PFSK-1 (cell line): ENCODE results near the gene C9orf72.

ENCODE experiments used
- FOXP2 ChIP-seq: optimal IDR thresholded peaks from 2 replicates; pipeline ENCODE3; 2011; ENCODE audit warnings: borderline replicate concordance, control low read depth, inconsistent platforms; ENCODE audit not compliant: insufficient read depth; ENCODE audit errors: extremely low read length, extremely low read depth
- POLR2AphosphoS5 ChIP-seq: IDR thresholded peaks from 2 replicates; pipeline ENCODE4 v1.6.1; 2012; ENCODE audit warnings: low read depth, mild to moderate bottlenecking, control low read depth, low read length, moderate library complexity
- SIN3A ChIP-seq: IDR thresholded peaks from 2 replicates; pipeline ENCODE4 v1.6.1; 2012; ENCODE audit warnings: mild to moderate bottlenecking, low read length, moderate library complexity, borderline replicate concordance; ENCODE audit not compliant: insufficient read depth
- TAF1 ChIP-seq: IDR thresholded peaks from 2 replicates; pipeline ENCODE4 v1.6.1; 2012; ENCODE audit warnings: low read length, control low read depth, borderline replicate concordance; ENCODE audit not compliant: insufficient read depth
- TF ChIP-seq, protein P1 (sequence below), 2 experiments: IDR thresholded peaks; 2 replicates each; pipeline versions ENCODE4 v1.6.1 to v1.8.0; 2011 to 2012; ENCODE audit warnings: low read depth in 2 of 2, low read length in 2 of 2, control low read depth in 1 of 2, inconsistent platforms in 1 of 2, mild to moderate bottlenecking in 1 of 2, moderate library complexity in 1 of 2; ENCODE audit not compliant: insufficient read depth in 1 of 2

The C9orf72 gene

DNA sequence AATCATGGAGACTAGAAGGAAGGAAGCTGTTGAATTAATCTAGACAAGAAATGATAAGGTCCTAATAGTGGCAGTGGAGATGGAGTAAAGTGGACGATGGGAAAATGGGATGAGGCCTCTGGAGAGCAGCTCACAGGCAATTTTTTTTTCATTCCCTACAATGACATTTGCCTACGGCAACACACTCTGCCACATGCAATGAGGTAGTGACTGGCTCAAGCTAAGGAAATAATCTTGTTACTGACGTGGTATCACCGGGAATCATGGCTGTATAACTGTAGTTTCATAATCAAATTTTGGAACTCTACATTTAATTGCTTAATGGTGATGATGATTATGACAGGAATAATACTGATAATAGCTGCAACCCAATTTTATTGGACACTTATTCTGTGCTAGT lies 31.5 kb downstream of the C9orf72 start:
- TF ChIP-seq POLR2AphosphoS5 (no peak), TAF1 (no peak), SIN3A (no peak), FOXP2 (no peak)
- TF ChIP-seq, protein P1, sequence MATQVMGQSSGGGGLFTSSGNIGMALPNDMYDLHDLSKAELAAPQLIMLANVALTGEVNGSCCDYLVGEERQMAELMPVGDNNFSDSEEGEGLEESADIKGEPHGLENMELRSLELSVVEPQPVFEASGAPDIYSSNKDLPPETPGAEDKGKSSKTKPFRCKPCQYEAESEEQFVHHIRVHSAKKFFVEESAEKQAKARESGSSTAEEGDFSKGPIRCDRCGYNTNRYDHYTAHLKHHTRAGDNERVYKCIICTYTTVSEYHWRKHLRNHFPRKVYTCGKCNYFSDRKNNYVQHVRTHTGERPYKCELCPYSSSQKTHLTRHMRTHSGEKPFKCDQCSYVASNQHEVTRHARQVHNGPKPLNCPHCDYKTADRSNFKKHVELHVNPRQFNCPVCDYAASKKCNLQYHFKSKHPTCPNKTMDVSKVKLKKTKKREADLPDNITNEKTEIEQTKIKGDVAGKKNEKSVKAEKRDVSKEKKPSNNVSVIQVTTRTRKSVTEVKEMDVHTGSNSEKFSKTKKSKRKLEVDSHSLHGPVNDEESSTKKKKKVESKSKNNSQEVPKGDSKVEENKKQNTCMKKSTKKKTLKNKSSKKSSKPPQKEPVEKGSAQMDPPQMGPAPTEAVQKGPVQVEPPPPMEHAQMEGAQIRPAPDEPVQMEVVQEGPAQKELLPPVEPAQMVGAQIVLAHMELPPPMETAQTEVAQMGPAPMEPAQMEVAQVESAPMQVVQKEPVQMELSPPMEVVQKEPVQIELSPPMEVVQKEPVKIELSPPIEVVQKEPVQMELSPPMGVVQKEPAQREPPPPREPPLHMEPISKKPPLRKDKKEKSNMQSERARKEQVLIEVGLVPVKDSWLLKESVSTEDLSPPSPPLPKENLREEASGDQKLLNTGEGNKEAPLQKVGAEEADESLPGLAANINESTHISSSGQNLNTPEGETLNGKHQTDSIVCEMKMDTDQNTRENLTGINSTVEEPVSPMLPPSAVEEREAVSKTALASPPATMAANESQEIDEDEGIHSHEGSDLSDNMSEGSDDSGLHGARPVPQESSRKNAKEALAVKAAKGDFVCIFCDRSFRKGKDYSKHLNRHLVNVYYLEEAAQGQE (IDR thresholded peaks at IDR 0.05; ENCODE audit: insufficient read depth in 1 of 2, low read depth in 2 of 2, low read length in 2 of 2): no peak

DNA sequence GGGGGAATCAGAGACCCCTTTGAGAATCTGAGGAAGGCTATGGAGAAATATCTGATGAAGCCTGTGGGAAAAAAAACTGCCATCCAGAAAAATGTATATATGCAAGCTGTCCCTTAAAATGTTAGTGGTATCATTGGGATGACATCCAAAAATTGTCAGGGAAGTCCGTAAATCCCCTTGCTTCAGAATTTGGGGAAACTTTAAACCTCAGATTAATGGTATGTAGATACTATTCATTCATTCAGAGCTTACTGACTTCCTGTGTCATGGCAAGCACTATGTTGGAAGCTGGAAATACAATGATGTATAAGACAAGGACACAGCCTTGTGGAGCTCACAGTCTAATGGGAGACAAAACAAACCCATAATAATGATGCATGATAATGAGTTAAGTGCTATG lies 32.8 kb downstream of the C9orf72 start:
- TF ChIP-seq FOXP2 (no peak), SIN3A (no peak), POLR2AphosphoS5 (no peak), TAF1 (no peak)
- TF ChIP-seq, protein P1 (IDR thresholded peaks at IDR 0.05; ENCODE audit: insufficient read depth in 1 of 2, low read depth in 2 of 2, low read length in 2 of 2): no peak

DNA sequence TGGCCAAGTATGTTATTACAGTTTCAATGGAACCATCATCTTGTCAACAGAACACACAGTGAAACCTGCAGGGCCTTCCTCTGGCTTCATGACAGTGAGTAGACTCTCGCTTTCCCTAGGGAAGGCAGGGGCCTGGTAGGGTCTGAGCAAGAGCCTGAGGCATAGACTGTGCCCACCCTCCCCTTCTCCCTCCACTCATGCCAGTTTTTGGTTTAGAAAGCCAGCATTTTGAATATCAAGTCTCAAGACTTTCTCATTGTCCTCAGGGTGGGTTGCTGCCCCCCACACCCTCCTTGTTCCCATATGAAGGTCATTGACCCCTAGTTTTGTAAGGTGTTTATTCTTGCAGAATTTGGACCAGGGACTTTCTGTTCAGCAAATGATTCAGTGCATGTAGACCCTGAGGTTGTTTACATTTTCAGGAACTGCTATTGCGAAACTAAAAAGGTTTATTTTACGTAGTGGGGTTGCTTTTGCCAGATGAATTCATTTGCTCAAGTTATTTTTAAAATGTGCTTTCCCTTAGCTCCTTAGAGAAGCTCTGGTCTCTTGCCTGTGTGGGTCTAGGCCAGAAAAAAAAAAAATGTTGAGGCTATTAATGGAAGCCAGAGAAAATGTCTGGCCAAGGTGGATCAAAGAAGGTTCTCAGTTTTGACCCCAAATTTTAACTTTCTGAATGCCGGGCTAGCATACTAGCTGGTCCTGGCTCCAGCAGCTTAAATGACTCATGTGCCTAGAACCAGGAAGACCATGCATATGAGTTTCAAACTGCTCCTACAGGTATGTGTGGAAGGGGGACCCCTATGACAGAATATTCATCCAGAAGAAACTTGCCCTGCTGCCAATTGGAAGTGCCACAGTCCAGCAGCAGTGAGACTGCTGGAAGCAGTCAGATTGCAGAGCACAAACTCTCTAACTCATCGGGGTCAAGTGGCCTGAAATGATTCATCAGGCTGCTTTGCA lies 33.5 kb downstream of the C9orf72 start:
- TF ChIP-seq FOXP2 (no peak), POLR2AphosphoS5 (no peak), TAF1 (no peak), SIN3A (no peak)
- TF ChIP-seq, protein P1 (IDR thresholded peaks at IDR 0.05; ENCODE audit: insufficient read depth in 1 of 2, low read depth in 2 of 2, low read length in 2 of 2): no peak

DNA sequence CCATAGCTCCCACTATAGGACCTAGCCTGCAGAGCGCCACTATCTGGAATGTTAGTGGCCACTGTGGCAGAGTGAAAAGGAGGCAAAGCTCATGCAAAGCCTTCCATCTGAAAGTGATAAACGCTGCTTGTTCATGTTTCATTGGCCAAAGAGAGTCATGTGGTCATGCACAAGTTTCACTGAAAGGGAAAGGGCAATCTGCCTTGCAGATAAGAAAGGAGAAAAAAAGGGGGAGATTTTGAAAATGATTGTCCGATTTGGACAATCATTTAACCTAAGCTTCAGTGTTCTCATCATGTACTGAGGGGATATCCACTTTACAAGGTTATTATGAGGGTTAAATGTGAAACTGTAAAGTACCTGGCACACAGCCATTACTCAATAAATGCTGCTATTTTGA lies 34.6 kb downstream of the C9orf72 start:
- TF ChIP-seq POLR2AphosphoS5: no peak
- no peak for TF ChIP-seq SIN3A
- no peak for TF ChIP-seq TAF1
- TF ChIP-seq, protein P1 (IDR thresholded peaks at IDR 0.05; ENCODE audit: insufficient read depth in 1 of 2, low read depth in 2 of 2, low read length in 2 of 2): no peak
- no peak for TF ChIP-seq FOXP2
